A549 (cell line): ENCODE measurements around the gene NTNG1. TPM values are rescaled to one million over a fixed set of nuclear protein-coding genes. Genes with fewer than 3 reads are reported as not detected.

Source experiments
- ATAC-seq, 2 experiments: fragments of 200-7000 bp in 1 of 2; fragments of >200 bp in 1 of 2; cut with Nextera tagmentation in 1 of 2; cut with Tn5 transposase in 1 of 2; 3 replicates each; pipeline versions ENCODE4 v1.8.0 to v1.9.1; 2018 to 2020; ENCODE audit warnings: mild to moderate bottlenecking in 1 of 2, moderate library complexity in 1 of 2
- CTCF ChIA-PET: fragments of 300-600 bp; sonication (Branson Sonifier 250); formaldehyde crosslinking; extraction: SDS; loops from one replicate; lab custom pipeline; 2021; ENCODE audit warnings: antibody characterized with exemption, inconsistent platforms; lab: Yijun Ruan, JAX
- POLR2A ChIA-PET: fragments of 350-600 bp; formaldehyde crosslinking; extraction: SDS; loops from one replicate; lab custom pipeline; 2021; ENCODE audit warnings: antibody characterized with exemption, inconsistent platforms; lab: Yijun Ruan, JAX
- DNase-seq, 2 experiments: peaks; one replicate each; pipeline versions ENCODE4 v3.0.0 to v3.0.0-alpha.2; 2011 to 2016; ENCODE audit warnings: low read depth in 1 of 2, low spot score in 1 of 2
- FAIRE-seq: peaks from 2 replicates; lab custom pipeline; 2011; peaks lifted over from hg19 to GRCh38; lab: Jason Lieb, UNC
- H3K27ac ChIP-seq, 2 experiments: fragments of >200 bp; sonication (Bioruptor Twin); formaldehyde crosslinking; 3 replicates each; pipeline ENCODE4 v1.5.1; 2016 to 2017
- H3K4me1 ChIP-seq: fragments of >200 bp; sonication (Bioruptor Twin); formaldehyde crosslinking; 3 replicates; pipeline ENCODE4 v1.6.1; 2016
- H3K4me2 ChIP-seq: fragments of >200 bp; sonication (Bioruptor Twin); formaldehyde crosslinking; 3 replicates; pipeline ENCODE4 v1.6.1; 2016
- H3K4me3 ChIP-seq: fragments of >200 bp; sonication (Bioruptor Twin); formaldehyde crosslinking; 3 replicates; pipeline ENCODE4 v1.5.1; 2016
- H3K9me3 ChIP-seq: fragments of >200 bp; sonication (Bioruptor Twin); formaldehyde crosslinking; 3 replicates; pipeline ENCODE4 v1.6.1; 2016
- BCL3 ChIP-seq: fragments of >200 bp; sonication (Bioruptor Twin); formaldehyde crosslinking; IDR thresholded peaks from 3 replicates; pipeline ENCODE4 v1.6.1; 2016
- CBX2 ChIP-seq: fragments of 200-600 bp; sonication (generic); IDR thresholded peaks from 2 replicates; pipeline ENCODE4 v1.6.1; 2016; ENCODE audit warnings: low read depth, mild to moderate bottlenecking, borderline replicate concordance
- CBX8 ChIP-seq: fragments of 200-600 bp; sonication (generic); IDR thresholded peaks from 2 replicates; pipeline ENCODE4 v1.6.1; 2016
- CEBPB ChIP-seq, 2 experiments: fragments of >200 bp in 1 of 2; sonication (Bioruptor Twin) in 1 of 2; formaldehyde crosslinking in 1 of 2; IDR thresholded peaks; 2 replicates each; pipeline ENCODE4 v1.6.1; 2012 to 2016
- CHD2 ChIP-seq: fragments of 150-350 bp; IDR thresholded peaks from 2 replicates; pipeline ENCODE4 v1.6.1; 2014; ENCODE audit warnings: low read length; ENCODE audit not compliant: partially characterized antibody
- CHD4 ChIP-seq: fragments of 200-600 bp; sonication (generic); IDR thresholded peaks from 2 replicates; pipeline ENCODE4 v1.6.1; 2016; ENCODE audit warnings: antibody characterized with exemption, mild to moderate bottlenecking, borderline replicate concordance
- EHF ChIP-seq: fragments of 250-450 bp; sonication (Bioruptor Pico); IDR thresholded peaks from 2 replicates; pipeline ENCODE4 v1.5.0; 2020; ENCODE audit warnings: mild to moderate bottlenecking
- ELK1 ChIP-seq: fragments of 150-350 bp; IDR thresholded peaks from 2 replicates; pipeline ENCODE4 v1.6.1; 2014; ENCODE audit warnings: low read depth, mild to moderate bottlenecking, low read length
- EP300 ChIP-seq, 2 experiments: fragments of >200 bp; sonication (Bioruptor Twin); formaldehyde crosslinking; IDR thresholded peaks; 2 replicates in 1 of 2; 3 replicates in 1 of 2; pipeline ENCODE4 v1.6.1; 2016 to 2017
- FOSL2 ChIP-seq, 2 experiments: fragments of 450-650 bp in 1 of 2; fragments of >200 bp in 1 of 2; sonication (Bioruptor Twin) in 1 of 2; formaldehyde crosslinking; IDR thresholded peaks; 2 replicates each; pipeline versions ENCODE4 v1.5.0 to v1.6.1; 2016 to 2020; ENCODE audit warnings: mild to moderate bottlenecking in 1 of 2, moderate library complexity in 1 of 2
- FOXS1 ChIP-seq: fragments of 250-450 bp; sonication (Bioruptor Pico); IDR thresholded peaks from 2 replicates; pipeline ENCODE4 v1.5.0; 2020; ENCODE audit warnings: mild to moderate bottlenecking, moderate library complexity
- GATA3 ChIP-seq: IDR thresholded peaks from 2 replicates; pipeline ENCODE4 v1.6.1; 2012; ENCODE audit warnings: borderline replicate concordance
- HDAC2 ChIP-seq: fragments of 200-600 bp; sonication (generic); IDR thresholded peaks from 2 replicates; pipeline ENCODE4 v1.6.1; 2016
- HOXA7 ChIP-seq: fragments of 250-450 bp; sonication (Bioruptor Pico); IDR thresholded peaks from 2 replicates; pipeline ENCODE4 v1.5.0; 2020; ENCODE audit warnings: mild to moderate bottlenecking, moderate library complexity
- HOXB5 ChIP-seq: fragments of 250-450 bp; sonication (Bioruptor Pico); IDR thresholded peaks from 2 replicates; pipeline ENCODE4 v1.5.0; 2020; ENCODE audit warnings: mild to moderate bottlenecking, moderate library complexity
- JUNB ChIP-seq: fragments of >200 bp; sonication (Bioruptor Twin); formaldehyde crosslinking; IDR thresholded peaks from 2 replicates; pipeline ENCODE4 v1.6.1; 2016
- KDM1A ChIP-seq: fragments of 200-600 bp; sonication (generic); IDR thresholded peaks from 2 replicates; pipeline ENCODE4 v1.6.1; 2016; ENCODE audit warnings: low read depth, mild to moderate bottlenecking
- KDM5A ChIP-seq: fragments of 200-600 bp; sonication (generic); IDR thresholded peaks from 2 replicates; pipeline ENCODE4 v1.6.1; 2016; ENCODE audit warnings: antibody characterized with exemption, mild to moderate bottlenecking
- PBX3 ChIP-seq: IDR thresholded peaks from 2 replicates; pipeline ENCODE4 v1.6.1; 2012
- RAD21 ChIP-seq, 2 experiments: fragments of >200 bp in 1 of 2; sonication (Bioruptor Twin) in 1 of 2; formaldehyde crosslinking in 1 of 2; IDR thresholded peaks in 1 of 2; conservative IDR thresholded peaks in 1 of 2; 2 replicates in 1 of 2; 3 replicates in 1 of 2; pipeline ENCODE4 v1.6.1; 2012 to 2018; ENCODE audit warnings: inconsistent platforms in 1 of 2
- RARB ChIP-seq: fragments of 250-450 bp; sonication (Bioruptor Pico); IDR thresholded peaks from 2 replicates; pipeline ENCODE4 v1.8.0; 2021; ENCODE audit warnings: mild to moderate bottlenecking, moderate library complexity
- RCOR1 ChIP-seq: fragments of 150-350 bp; IDR thresholded peaks from 2 replicates; pipeline ENCODE4 v1.6.1; 2014; ENCODE audit warnings: antibody characterized with exemption, low read length, low read depth
- RNF2 ChIP-seq: fragments of 200-600 bp; sonication (generic); IDR thresholded peaks from 2 replicates; pipeline ENCODE4 v1.6.1; 2016; ENCODE audit warnings: low read depth, mild to moderate bottlenecking, antibody characterized with exemption, moderate library complexity, borderline replicate concordance
- SMC3 ChIP-seq: fragments of >200 bp; sonication (Bioruptor Twin); formaldehyde crosslinking; IDR thresholded peaks from 3 replicates; pipeline ENCODE4 v1.6.1; 2018; ENCODE audit warnings: inconsistent platforms
- TFCP2L1 ChIP-seq: fragments of 250-450 bp; sonication (Bioruptor Pico); IDR thresholded peaks from 2 replicates; pipeline ENCODE4 v1.5.0; 2021; ENCODE audit warnings: mild to moderate bottlenecking
- TP53 ChIP-seq: fragments of 250-450 bp; sonication (Bioruptor Pico); IDR thresholded peaks from 2 replicates; pipeline ENCODE4 v1.5.0; 2021; ENCODE audit warnings: mild to moderate bottlenecking, moderate library complexity
- USF2 ChIP-seq: fragments of 450-650 bp; IDR thresholded peaks from 2 replicates; pipeline ENCODE4 v1.6.1; 2014; ENCODE audit warnings: antibody characterized with exemption
- ZC3H11A ChIP-seq: fragments of 450-650 bp; IDR thresholded peaks from 2 replicates; pipeline ENCODE4 v1.6.1; 2014; ENCODE audit warnings: antibody characterized with exemption, mild to moderate bottlenecking
- ZSCAN20 ChIP-seq: fragments of 250-450 bp; sonication (Bioruptor Pico); IDR thresholded peaks from 2 replicates; pipeline ENCODE4 v1.8.0; 2022; ENCODE audit warnings: mild to moderate bottlenecking, moderate library complexity
- WGBS: methylation state at CpG from one replicate; pipeline ENCODE4 v1.1.6; 2017; ENCODE audit errors: missing lambda C conversion rate; 5-methylcytosine and 5-hydroxymethylcytosine counted together
- polyA plus RNA-seq, 4 experiments: library from polyadenylated mRNA; depleted of rRNA in 3 of 4; stranded (reverse); fragments of >200 nt; fragmentation: RNase III in 1 of 4; extraction: RNeasy Plus Mini Kit Qiagen cat#74134 plus additional on column Dnase treatment in 1 of 4; gene quantifications; 2 replicates in 3 of 4; 3 replicates in 1 of 4; pipeline ENCODE4 v1.2.3, GENCODE V29; 2011 to 2017
- TF ChIP-seq, protein P1 (sequence below): fragments of 200-600 bp; sonication (generic); IDR thresholded peaks from 2 replicates; pipeline ENCODE4 v1.6.1; 2016; ENCODE audit warnings: antibody characterized with exemption, mild to moderate bottlenecking, moderate library complexity
- TF ChIP-seq, protein P2 (sequence below): fragments of >200 bp; sonication (Bioruptor Twin); formaldehyde crosslinking; IDR thresholded peaks from 2 replicates; pipeline ENCODE4 v1.6.1; 2016

NTNG1 gene
- polyA plus RNA-seq, 2 of the 4 experiments (the other 2 are of a cell fraction), result not detected

DNA sequence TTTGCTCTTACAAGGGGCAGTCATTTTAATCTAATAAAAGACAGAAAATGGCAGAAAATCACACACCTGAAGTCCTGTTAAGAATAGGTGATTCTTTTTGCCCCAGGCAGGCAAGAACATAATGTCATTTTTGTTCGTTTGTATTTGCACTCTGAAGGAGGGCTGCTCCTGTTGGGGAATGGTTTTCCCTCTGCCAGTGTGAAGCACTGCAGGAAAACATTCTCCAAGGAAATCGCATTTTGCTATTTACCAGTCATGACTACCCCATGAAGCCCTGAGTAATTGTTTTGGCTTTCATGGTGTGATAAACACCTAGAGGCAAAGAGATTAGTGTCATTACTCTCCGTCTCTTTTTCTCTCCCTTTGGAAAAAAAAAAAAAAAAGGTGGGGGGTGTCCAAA lies 345.5 kb downstream of the NTNG1 start:
- POLR2A ChIA-PET, result no interaction called here

GRCh38 chr1:107487506-107487905 lies 346.7 kb downstream of the NTNG1 start:
- ATAC-seq, result no peak
- no peak for TF ChIP-seq FOSL2 (IDR thresholded peaks at IDR 0.05)
- no peak for TF ChIP-seq FOSL2 (CRISPR knock-in tag; IDR thresholded peaks at IDR 0.05)
- TF ChIP-seq ZC3H11A, result no peak
- no peak for TF ChIP-seq USF2
- no peak for TF ChIP-seq PBX3
- TF ChIP-seq RNF2, result no peak
- no peak for TF ChIP-seq JUNB
- TF ChIP-seq, protein P1, sequence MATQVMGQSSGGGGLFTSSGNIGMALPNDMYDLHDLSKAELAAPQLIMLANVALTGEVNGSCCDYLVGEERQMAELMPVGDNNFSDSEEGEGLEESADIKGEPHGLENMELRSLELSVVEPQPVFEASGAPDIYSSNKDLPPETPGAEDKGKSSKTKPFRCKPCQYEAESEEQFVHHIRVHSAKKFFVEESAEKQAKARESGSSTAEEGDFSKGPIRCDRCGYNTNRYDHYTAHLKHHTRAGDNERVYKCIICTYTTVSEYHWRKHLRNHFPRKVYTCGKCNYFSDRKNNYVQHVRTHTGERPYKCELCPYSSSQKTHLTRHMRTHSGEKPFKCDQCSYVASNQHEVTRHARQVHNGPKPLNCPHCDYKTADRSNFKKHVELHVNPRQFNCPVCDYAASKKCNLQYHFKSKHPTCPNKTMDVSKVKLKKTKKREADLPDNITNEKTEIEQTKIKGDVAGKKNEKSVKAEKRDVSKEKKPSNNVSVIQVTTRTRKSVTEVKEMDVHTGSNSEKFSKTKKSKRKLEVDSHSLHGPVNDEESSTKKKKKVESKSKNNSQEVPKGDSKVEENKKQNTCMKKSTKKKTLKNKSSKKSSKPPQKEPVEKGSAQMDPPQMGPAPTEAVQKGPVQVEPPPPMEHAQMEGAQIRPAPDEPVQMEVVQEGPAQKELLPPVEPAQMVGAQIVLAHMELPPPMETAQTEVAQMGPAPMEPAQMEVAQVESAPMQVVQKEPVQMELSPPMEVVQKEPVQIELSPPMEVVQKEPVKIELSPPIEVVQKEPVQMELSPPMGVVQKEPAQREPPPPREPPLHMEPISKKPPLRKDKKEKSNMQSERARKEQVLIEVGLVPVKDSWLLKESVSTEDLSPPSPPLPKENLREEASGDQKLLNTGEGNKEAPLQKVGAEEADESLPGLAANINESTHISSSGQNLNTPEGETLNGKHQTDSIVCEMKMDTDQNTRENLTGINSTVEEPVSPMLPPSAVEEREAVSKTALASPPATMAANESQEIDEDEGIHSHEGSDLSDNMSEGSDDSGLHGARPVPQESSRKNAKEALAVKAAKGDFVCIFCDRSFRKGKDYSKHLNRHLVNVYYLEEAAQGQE, result no peak
- TF ChIP-seq ZSCAN20, result no peak
- no peak for TF ChIP-seq SMC3
- TF ChIP-seq FOXS1 (CRISPR knock-in tag), result no peak
- TF ChIP-seq BCL3, result no peak
- no peak for TF ChIP-seq KDM5A
- no peak for TF ChIP-seq CBX8
- TF ChIP-seq TP53 (CRISPR knock-in tag), result no peak
- no peak for TF ChIP-seq CBX2
- ChIA-PET POLR2A (no interaction called here), CTCF (no interaction called here)
- DNase-seq, result no peak
- Histone ChIP-seq H3K4me2 (no peak overlapping the region), H3K4me3 (no peak overlapping the region), H3K27ac (no peak overlapping the region), H3K9me3 (no peaks in the 10 kb centered on the region), H3K4me1 (no peaks in the 10 kb centered on the region)
- no peak for FAIRE-seq
- WGBS, result 8% methylated on average over 2 of the region's 2 CpGs

More for the DNA sequence above, 345.5 kb downstream of the NTNG1 start:
- DNase-seq, result no peak
- no peak for TF ChIP-seq ZC3H11A
- no peak for TF ChIP-seq CEBPB (IDR thresholded peaks at IDR 0.05)
- TF ChIP-seq EHF (CRISPR knock-in tag), result no peak
- no peak for TF ChIP-seq GATA3
- no peak for TF ChIP-seq HDAC2
- no peak for TF ChIP-seq CHD4
- no peak for TF ChIP-seq RAD21 (conservative IDR thresholded peaks at IDR 0.05 in 1 of 2, IDR thresholded peaks at IDR 0.05 in 1 of 2)
- no peak for TF ChIP-seq ELK1
- TF ChIP-seq CHD2, result no peak
- TF ChIP-seq RARB (CRISPR knock-in tag), result no peak
- TF ChIP-seq, protein P2, sequence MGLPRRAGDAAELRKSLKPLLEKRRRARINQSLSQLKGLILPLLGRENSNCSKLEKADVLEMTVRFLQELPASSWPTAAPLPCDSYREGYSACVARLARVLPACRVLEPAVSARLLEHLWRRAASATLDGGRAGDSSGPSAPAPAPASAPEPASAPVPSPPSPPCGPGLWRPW, result no peak
- no peak for TF ChIP-seq FOXS1 (CRISPR knock-in tag)
- TF ChIP-seq HOXA7 (CRISPR knock-in tag), result no peak
- no peak for TF ChIP-seq EP300 (IDR thresholded peaks at IDR 0.05)
- no peak for TF ChIP-seq RCOR1
- TF ChIP-seq FOSL2 (IDR thresholded peaks at IDR 0.05), result no peak
- TF ChIP-seq FOSL2 (CRISPR knock-in tag; IDR thresholded peaks at IDR 0.05), result no peak
- TF ChIP-seq HOXB5, result no peak
- no peak for TF ChIP-seq KDM1A
- no peak for TF ChIP-seq CBX8
- TF ChIP-seq TFCP2L1, result no peak
- CTCF ChIA-PET, result no interaction called here
- ATAC-seq, result no peak
- FAIRE-seq, result no peak
- Histone ChIP-seq H3K4me3 (no peak overlapping the region), H3K27ac (no peak overlapping the region), H3K4me1 (no peaks in the 10 kb centered on the region), H3K9me3 (no peaks in the 10 kb centered on the region), H3K4me2 (no peak overlapping the region)
- 33% methylated on average over 3 of the region's 3 CpGs for WGBS
